Glutamatergic neuron (in vitro differentiated cells): ENCODE data around the gene PRKCA. TPM values are rescaled to one million over a fixed set of nuclear protein-coding genes. Genes with fewer than 3 reads are reported as not detected.

Source experiments
- DNase-seq: peaks from one replicate; pipeline ENCODE4 v3.0.0; 2022
- H3K27ac Mint-ChIP-seq: one replicate; pipeline ENCODE4 v1.8.0; 2020; ENCODE audit warnings: mild to moderate bottlenecking, mixed read lengths, inconsistent platforms; ENCODE audit not compliant: unreplicated experiment
- H3K27me3 Mint-ChIP-seq: one replicate; pipeline ENCODE4 v1.8.0; 2020; ENCODE audit warnings: mild to moderate bottlenecking, moderate library complexity, mixed read lengths, inconsistent platforms; ENCODE audit not compliant: unreplicated experiment
- H3K36me3 Mint-ChIP-seq: one replicate; pipeline ENCODE4 v1.8.0; 2020; ENCODE audit warnings: mild to moderate bottlenecking, mixed read lengths, inconsistent platforms; ENCODE audit not compliant: unreplicated experiment
- H3K4me1 Mint-ChIP-seq: one replicate; pipeline ENCODE4 v1.8.0; 2020; ENCODE audit warnings: mild to moderate bottlenecking, low read depth, mixed read lengths, inconsistent platforms; ENCODE audit not compliant: unreplicated experiment
- H3K4me3 Mint-ChIP-seq: one replicate; pipeline ENCODE4 v1.8.0; 2020; ENCODE audit warnings: mild to moderate bottlenecking, mixed read lengths, inconsistent platforms; ENCODE audit not compliant: unreplicated experiment
- H3K9me3 Mint-ChIP-seq: one replicate; pipeline ENCODE4 v1.8.0; 2020; ENCODE audit warnings: mild to moderate bottlenecking, moderate library complexity, mixed read lengths, inconsistent platforms; ENCODE audit not compliant: unreplicated experiment
- CTCF ChIP-seq: fragments of 200-600 bp; sonication (generic); IDR thresholded peaks from one replicate; pipeline ENCODE4 v1.5.0; 2021; ENCODE audit not compliant: partially characterized antibody, unreplicated experiment
- total RNA-seq: library from RNA; stranded (reverse); fragmentation: NEBNext Ultra II Directional; extraction: Animal tissue kit (Norgen Biotek cat#: 25700); gene quantifications from one replicate; pipeline ENCODE4 v1.2.1, GENCODE V29; 2021; ENCODE audit not compliant: unreplicated experiment

Gene PRKCA
- total RNA-seq, 1 donor from 2014 or later: 2.2 TPM

DNA sequence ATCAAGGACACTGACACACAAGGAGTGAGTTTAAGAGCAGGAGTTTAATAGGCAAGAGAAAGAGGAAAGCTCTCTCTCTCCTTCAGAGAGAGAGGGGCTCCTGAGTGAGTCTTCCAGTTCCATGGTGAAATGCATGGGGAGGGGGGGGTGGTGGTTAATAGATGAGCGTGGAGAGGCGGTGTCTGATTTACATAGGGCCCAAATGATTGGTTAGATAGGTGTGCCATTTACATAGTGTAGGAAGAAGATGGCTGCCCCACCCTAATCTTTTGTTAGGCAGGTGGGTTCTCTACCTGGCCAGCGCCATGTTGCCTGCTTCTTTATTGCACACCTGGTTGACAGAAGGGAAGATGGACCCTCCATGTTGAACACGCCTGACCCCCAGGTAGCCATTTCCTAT, 282.5 kb downstream of the PRKCA start:
- H3K4me3 Mint-ChIP-seq: no peak overlapping the region
- peaks cover 2% of the 10 kb centered on the region for H3K9me3 Mint-ChIP-seq
- no peaks in the 10 kb centered on the region for H3K4me1 Mint-ChIP-seq
- no peak for TF ChIP-seq CTCF
- H3K27ac Mint-ChIP-seq: no peak overlapping the region
- no peak for DNase-seq
- H3K27me3 Mint-ChIP-seq: no peaks in the 10 kb centered on the region
- H3K36me3 Mint-ChIP-seq: no peaks in the 10 kb centered on the region

DNA sequence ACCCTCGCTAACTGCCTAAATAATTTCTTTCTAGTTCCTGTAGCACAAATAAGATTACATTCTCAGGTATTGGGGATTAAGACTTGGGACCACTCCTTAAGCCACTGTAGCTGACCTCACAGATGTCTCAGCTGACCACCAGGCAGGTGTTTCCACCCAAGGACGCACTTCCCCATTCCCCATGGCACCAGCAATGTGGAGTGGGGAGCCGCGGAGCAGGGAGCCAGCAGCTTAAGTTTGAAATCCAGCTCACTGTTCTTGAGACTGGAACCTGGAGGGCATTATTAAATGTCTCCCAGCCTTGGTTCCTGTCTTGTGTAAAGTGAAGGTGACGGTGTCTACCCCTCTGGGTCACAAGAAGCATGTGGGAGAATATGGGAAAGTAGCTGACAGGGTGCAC, 283.1 kb downstream of the PRKCA start:
- Mint-ChIP-seq H3K27me3 (no peaks in the 10 kb centered on the region), H3K36me3 (no peaks in the 10 kb centered on the region), H3K27ac (no peak overlapping the region), H3K4me1 (no peaks in the 10 kb centered on the region), H3K9me3 (peaks cover 2% of the 10 kb centered on the region), H3K4me3 (no peak overlapping the region)
- TF ChIP-seq CTCF: no peak
- DNase-seq: no peak

GRCh38 chr17:66589892-66590291, 287.5 kb downstream of the PRKCA start:
- no peak for DNase-seq
- Mint-ChIP-seq H3K27me3 (no peaks in the 10 kb centered on the region), H3K4me1 (no peaks in the 10 kb centered on the region), H3K27ac (no peak overlapping the region), H3K36me3 (peaks cover 2% of the 10 kb centered on the region), H3K9me3 (no peaks in the 10 kb centered on the region), H3K4me3 (no peak overlapping the region)
- TF ChIP-seq CTCF: no peak

- Mint-ChIP-seq H3K36me3 (peaks cover 5% of the 10 kb centered on the region), H3K27ac (no peak overlapping the region), H3K4me3 (no peak overlapping the region), H3K4me1 (no peaks in the 10 kb centered on the region), H3K27me3 (no peaks in the 10 kb centered on the region), H3K9me3 (no peaks in the 10 kb centered on the region)
- no peak for DNase-seq
- no peak for TF ChIP-seq CTCF
Observed at GRCh38 chr17:66593116-66593515, 290.7 kb downstream of the PRKCA start.

GRCh38 chr17:66595893-66596292, 293.5 kb downstream of the PRKCA start:
- H3K4me1 Mint-ChIP-seq: no peaks in the 10 kb centered on the region

More at GRCh38 chr17:66595893-66596292, 293.5 kb downstream of the PRKCA start:
- H3K27me3 Mint-ChIP-seq: no peaks in the 10 kb centered on the region
- no peaks in the 10 kb centered on the region for H3K9me3 Mint-ChIP-seq
- no peak for DNase-seq
- peaks cover 5% of the 10 kb centered on the region for H3K36me3 Mint-ChIP-seq
- H3K27ac Mint-ChIP-seq: no peak overlapping the region
- TF ChIP-seq CTCF: no peak
- no peak overlapping the region for H3K4me3 Mint-ChIP-seq
